ENCODE measurements around the gene LAMB1. TPM values are rescaled to one million over a fixed set of nuclear protein-coding genes. Genes with fewer than 3 reads are reported as not detected.
A peak's percentile ranks its signal among the peaks of the same experiment; 100 is the strongest.

LAMB1 gene
- total and polyA plus RNA-seq, 2 of the 13 experiments (the other 11 are each of a cell fraction or from before 2014, with no cell fraction given), result 109 to 124 TPM

GRCh38 chr7:108004220-108005142, 1.5 kb upstream of the LAMB1 start (continued):
- TF ChIP-seq TP53 (CRISPR knock-in tag; conservative IDR thresholded peaks at IDR 0.05) (no peak), ZNF598 (CRISPR knock-in tag; IDR thresholded peaks at IDR 0.05; ENCODE audit: borderline replicate concordance) (no peak), ZNF652 (CRISPR knock-in tag; IDR thresholded peaks at IDR 0.05; ENCODE audit: borderline replicate concordance, low read depth) (no peak), ATF7-NPFF (CRISPR knock-in tag; IDR thresholded peaks at IDR 0.05; ENCODE audit: low read depth) (no peak), RNF2 (conservative IDR thresholded peaks at IDR 0.05; ENCODE audit: low read depth) (no peak), ETV5 (CRISPR knock-in tag; IDR thresholded peaks at IDR 0.05; ENCODE audit: borderline replicate concordance) (peak; percentile 57; the same call in 1 of the 2 replicates), RFXAP (CRISPR knock-in tag; IDR thresholded peaks at IDR 0.05; ENCODE audit: borderline replicate concordance) (no peak), AHR (CRISPR knock-in tag; IDR thresholded peaks at IDR 0.05) (no peak), SOX6 (IDR thresholded peaks at IDR 0.05) (no peak), SOX6 (CRISPR knock-in tag; IDR thresholded peaks at IDR 0.05) (peak; percentile 48), KMT2B (CRISPR knock-in tag; IDR thresholded peaks at IDR 0.05) (no peak), MAF1 (CRISPR knock-in tag; IDR thresholded peaks at IDR 0.05; ENCODE audit: borderline replicate concordance) (0 out of 2 replicates have a peak, but pooled peaks have one; percentile 29), ZNF720 (CRISPR knock-in tag; IDR thresholded peaks at IDR 0.05) (no peak), ZFP36 (IDR thresholded peaks at IDR 0.05; ENCODE audit: borderline replicate concordance, low read depth, low read length, partially characterized antibody) (no peak), SMAD3 (CRISPR knock-in tag; IDR thresholded peaks at IDR 0.05) (peak; percentile 53; the same call in 1 of the 2 replicates), MYPOP (CRISPR knock-in tag; IDR thresholded peaks at IDR 0.05) (no peak), NR2F6 (IDR thresholded peaks at IDR 0.05) (no peak), NR2F6 (CRISPR knock-in tag; IDR thresholded peaks at IDR 0.05) (no peak), GMEB1 (CRISPR knock-in tag; IDR thresholded peaks at IDR 0.05; ENCODE audit: borderline replicate concordance) (no peak), BCL3 (CRISPR knock-in tag; IDR thresholded peaks at IDR 0.05) (no peak), SPEN (CRISPR knock-in tag; IDR thresholded peaks at IDR 0.05; ENCODE audit: low read depth) (no peak), ZNF382 (CRISPR knock-in tag; IDR thresholded peaks at IDR 0.05; ENCODE audit: borderline replicate concordance) (no peak), JUNB (CRISPR knock-in tag; IDR thresholded peaks at IDR 0.05; ENCODE audit: borderline replicate concordance) (no peak), NFATC3 (CRISPR knock-in tag; IDR thresholded peaks at IDR 0.05) (no peak), GATA4 (IDR thresholded peaks at IDR 0.05; ENCODE audit: borderline replicate concordance, low read depth) (no peak), EED (CRISPR knock-in tag; IDR thresholded peaks at IDR 0.05) (no peak), MZF1 (CRISPR knock-in tag; IDR thresholded peaks at IDR 0.05; ENCODE audit: borderline replicate concordance) (no peak)

All from HepG2 (cell line).